IMR-90 (cell line): ENCODE results near the gene CACNA1D. TPM values are rescaled to one million over a fixed set of nuclear protein-coding genes. Genes with fewer than 3 reads are reported as not detected.

ENCODE experiments used
- ATAC-seq: fragments of 200-7000 bp; cut with Tn5 transposase; 2 replicates; pipeline ENCODE4 v1.9.1; 2020; ENCODE audit warnings: low read depth, mild to moderate bottlenecking, moderate library complexity
- BruUV-seq: library from RNA; stranded (reverse); fragments of 400-500 nt; replicated peaks from 2 replicates; lab custom pipeline; 2021; lab: Mats Ljungman, UMichigan
- CTCF ChIA-PET: fragments of 300-600 bp; formaldehyde crosslinking; extraction: SDS; loops from one replicate; lab custom pipeline; 2021; ENCODE audit warnings: antibody characterized with exemption; lab: Yijun Ruan, JAX
- POLR2A ChIA-PET: fragments of 300-600 bp; sonication (Branson Sonifier 250); formaldehyde crosslinking; loops from one replicate; lab custom pipeline; 2022; ENCODE audit warnings: antibody characterized with exemption; ENCODE audit not compliant: unreplicated experiment; lab: Charles Lee
- DNase-seq: peaks from one replicate; pipeline ENCODE4 v3.0.0; 2013
- H2AFZ ChIP-seq: replicated peaks from 2 replicates; pipeline ENCODE3; 2013; ENCODE audit warnings: low read length, mild to moderate bottlenecking; ENCODE audit not compliant: poor library complexity
- H2AK5ac ChIP-seq: 2 replicates; pipeline ENCODE4 v1.6.1; 2013; ENCODE audit warnings: low read depth, low read length, inconsistent platforms
- H2AK9ac ChIP-seq: replicated peaks from 2 replicates; pipeline ENCODE3; 2013; ENCODE audit warnings: mild to moderate bottlenecking, low read depth, low read length, moderate library complexity; ENCODE audit not compliant: poor library complexity
- H2BK120ac ChIP-seq: 2 replicates; pipeline ENCODE4 v1.6.1; 2013; ENCODE audit warnings: low read depth, low read length, inconsistent platforms
- H2BK15ac ChIP-seq: 3 replicates; pipeline ENCODE4 v1.6.1; 2013; ENCODE audit warnings: low read depth, low read length, inconsistent platforms
- H2BK20ac ChIP-seq: 2 replicates; pipeline ENCODE4 v1.6.1; 2013; ENCODE audit warnings: low read depth, mild to moderate bottlenecking, inconsistent platforms, low read length, moderate library complexity
- H2BK5ac ChIP-seq: 2 replicates; pipeline ENCODE4 v1.6.1; 2013; ENCODE audit warnings: mild to moderate bottlenecking, low read depth, low read length, inconsistent platforms; ENCODE audit not compliant: poor library complexity, severe bottlenecking
- H3K14ac ChIP-seq: replicated peaks from 2 replicates; pipeline ENCODE4 v1.6.1; 2013; ENCODE audit warnings: low read depth, low read length, inconsistent platforms
- H3K18ac ChIP-seq: 2 replicates; pipeline ENCODE4 v1.6.1; 2013; ENCODE audit warnings: low read depth, low read length, control low read depth
- H3K23ac ChIP-seq: 2 replicates; pipeline ENCODE4 v1.6.1; 2013; ENCODE audit warnings: low read depth, low read length, inconsistent platforms
- H3K27ac ChIP-seq: 2 replicates; pipeline ENCODE4 v1.5.1; 2013; ENCODE audit warnings: mild to moderate bottlenecking, control low read depth, low read length; ENCODE audit not compliant: insufficient read depth
- H3K27me3 ChIP-seq: 2 replicates; pipeline ENCODE4 v1.6.1; 2013; ENCODE audit warnings: low read length; ENCODE audit not compliant: control insufficient read depth, insufficient read depth
- H3K36me3 ChIP-seq: 2 replicates; pipeline ENCODE4 v1.6.1; 2013; ENCODE audit warnings: low read length, mixed read lengths; ENCODE audit not compliant: control insufficient read depth, insufficient read depth
- H3K4ac ChIP-seq: 2 replicates; pipeline ENCODE4 v1.6.1; 2013; ENCODE audit warnings: low read depth, low read length, inconsistent platforms
- H3K4me1 ChIP-seq: 2 replicates; pipeline ENCODE4 v1.6.1; 2013; ENCODE audit warnings: low read length, mixed read lengths; ENCODE audit not compliant: control insufficient read depth, insufficient read depth
- H3K4me2 ChIP-seq: 2 replicates; pipeline ENCODE4 v1.6.1; 2013; ENCODE audit warnings: low read depth, mild to moderate bottlenecking, control low read depth, low read length, moderate library complexity
- H3K4me3 ChIP-seq: 2 replicates; pipeline ENCODE4 v1.5.1; 2013; ENCODE audit warnings: low read depth, mild to moderate bottlenecking, control low read depth, low read length, moderate library complexity; ENCODE audit not compliant: insufficient read depth
- H3K56ac ChIP-seq: 2 replicates; pipeline ENCODE4 v1.6.1; 2013; ENCODE audit warnings: low read length, inconsistent platforms; ENCODE audit not compliant: insufficient read depth; ENCODE audit errors: extremely low read depth
- H3K79me1 ChIP-seq, 2 experiments: 2 replicates each; pipeline ENCODE4 v1.6.1; 2013; ENCODE audit warnings: low read length in 2 of 2, inconsistent platforms in 1 of 2, low read depth in 1 of 2
- H3K9ac ChIP-seq: 2 replicates; pipeline ENCODE4 v1.6.1; 2013; ENCODE audit warnings: low read depth, low read length, control low read depth
- H3K9me1 ChIP-seq: 2 replicates; pipeline ENCODE4 v1.6.1; 2013; ENCODE audit warnings: low read length, inconsistent platforms; ENCODE audit not compliant: insufficient read depth
- H3K9me3 ChIP-seq: 2 replicates; pipeline ENCODE4 v1.6.1; 2013; ENCODE audit warnings: low read length; ENCODE audit not compliant: control insufficient read depth, insufficient read depth
- H4K20me1 ChIP-seq: 2 replicates; pipeline ENCODE4 v1.6.1; 2013; ENCODE audit warnings: low read length, inconsistent platforms; ENCODE audit not compliant: insufficient read depth
- H4K5ac ChIP-seq: 2 replicates; pipeline ENCODE4 v1.6.1; 2013; ENCODE audit warnings: mild to moderate bottlenecking, low read depth, low read length, control low read depth
- H4K8ac ChIP-seq, 2 experiments: 2 replicates each; pipeline ENCODE4 v1.6.1; 2013; ENCODE audit warnings: low read depth in 2 of 2, low read length in 2 of 2, control low read depth in 1 of 2, inconsistent platforms in 1 of 2
- H4K91ac ChIP-seq: 2 replicates; pipeline ENCODE4 v1.6.1; 2013; ENCODE audit warnings: low read depth, low read length, inconsistent platforms; ENCODE audit not compliant: insufficient read depth
- CEBPB ChIP-seq: IDR thresholded peaks from 2 replicates; pipeline ENCODE4 v1.6.1; 2012; ENCODE audit warnings: low read depth, low read length, improper control_type of control experiment
- whole genome bisulfite sequencing, 2 experiments: methylation state at CpG; one replicate each; pipeline versions ENCODE4 v1.1.5 to v1.1.7; 2013; ENCODE audit warnings: missing lambda C conversion rate in 2 of 2; ENCODE audit not compliant: insufficient read length in 1 of 2; ENCODE audit errors: extremely low coverage in 2 of 2; 5-methylcytosine and 5-hydroxymethylcytosine counted together
- dilution Hi-C: fragments of 300-500 bp; cut with HindIII; formaldehyde crosslinking; loops from one replicate; pipeline ENCODE4 v1.14.3; 2018; ENCODE audit warnings: low sequenced_read_pairs; ENCODE audit not compliant: unreplicated experiment
- in situ Hi-C: fragments of 300-500 bp; cut with MboI; formaldehyde crosslinking; loops from 3 replicates; pipeline ENCODE4 v1.14.3; 2019; ENCODE audit warnings: low sequenced_read_pairs, inconsistent platforms, mixed read lengths
- intact Hi-C: fragments of 100-400 bp; cut with micrococcal nuclease; formaldehyde crosslinking; loops from 2 replicates; pipeline ENCODE4 v1.10.0; 2022
- polyA plus RNA-seq, 3 experiments: library from polyadenylated mRNA; depleted of rRNA; stranded (reverse); fragments of >200 nt; gene quantifications; 2 replicates each; pipeline ENCODE4 v1.2.3, GENCODE V29; 2012; ENCODE audit warnings: low replicate concordance in 1 of 3
- total RNA-seq: library from RNA; depleted of rRNA; stranded (reverse); fragments of >200 nt; gene quantifications from 2 replicates; pipeline ENCODE4 v1.2.3, GENCODE V29; 2012

The CACNA1D gene
- total and polyA plus RNA-seq, 2 of the 4 experiments (the other 2 are of a cell fraction): 0.07 TPM; not detected in 1

- no peak overlapping the region for H3K14ac ChIP-seq
- H2AFZ ChIP-seq: no peak overlapping the region
- no peak overlapping the region for H3K4me3 ChIP-seq
- H3K9me1 ChIP-seq: no peaks in the 10 kb centered on the region
- TF ChIP-seq CEBPB: no peak
- no peak overlapping the region for H2BK120ac ChIP-seq
- H3K4me2 ChIP-seq: no peak overlapping the region
- H3K23ac ChIP-seq: no peak overlapping the region
- no peak overlapping the region for H3K56ac ChIP-seq
- no peak overlapping the region for H3K9ac ChIP-seq
- dilution Hi-C loops: no loop called here
- no peak overlapping the region for H3K18ac ChIP-seq
- no peak overlapping the region for H2BK15ac ChIP-seq
- ATAC-seq: no peak
- H4K91ac ChIP-seq: no peak overlapping the region
- CTCF ChIA-PET: interaction anchor here (0.6 kb wide), 1 partner anchor 504 kb away, joined by 3 read pairs; no protein-coding TSS in a partner anchor
- no peaks in the 10 kb centered on the region for H4K20me1 ChIP-seq
- H2AK9ac ChIP-seq: no peak overlapping the region
- no peaks in the 10 kb centered on the region for H3K4me1 ChIP-seq
- no peak overlapping the region for H3K4ac ChIP-seq
- peaks cover 6% of the 10 kb centered on the region for H3K27me3 ChIP-seq
- no peak overlapping the region for H4K5ac ChIP-seq
- H3K36me3 ChIP-seq: no peaks in the 10 kb centered on the region
- no peak for DNase-seq
- no TSS peak for BruUV-seq
- no peak overlapping the region for H4K8ac ChIP-seq
- POLR2A ChIA-PET: no interaction called here
- no peaks in the 10 kb centered on the region for H3K9me3 ChIP-seq
- H2BK20ac ChIP-seq: no peak overlapping the region
- WGBS, 2 experiments: 30% methylated on average over 2 of the region's 5 CpGs; no CpG with 5 or more reads in 1 of the 2 experiments
- in situ Hi-C loops: no loop called here
- no peaks in the 10 kb centered on the region for H3K79me1 ChIP-seq
- intact Hi-C loops: no loop called here
- no peak overlapping the region for H3K27ac ChIP-seq
- H2BK5ac ChIP-seq: no peak overlapping the region
- no peak overlapping the region for H2AK5ac ChIP-seq
These were observed 177.0 kb downstream of the CACNA1D start for GRCh38 chr3:53671192-53671960.
